Sigmoid colon (tissue), 7 donors: ENCODE results near the gene RAB5A. TPM values are rescaled to one million over a fixed set of nuclear protein-coding genes. Genes with fewer than 3 reads are reported as not detected.
"Not testable (repeated sequence)": the region's sequence is repeated elsewhere in the genome, so short reads cannot be mapped to it uniquely, and the experiment has no call there.

Experiments used
- DNase-seq: peaks from one replicate; pipeline ENCODE4 v3.0.0-alpha.2; 2019
- H3K27ac ChIP-seq, 4 donors: fragments of 200-600 bp; sonication (generic); one replicate each; pipeline ENCODE4 v1.5.1; 2016 to 2019; ENCODE audit warnings: mild to moderate bottlenecking in 1 of 4
- H3K27me3 ChIP-seq, 3 donors: fragments of 200-600 bp; sonication (generic); one replicate each; pipeline ENCODE4 v1.5.1; 2019; ENCODE audit warnings: mild to moderate bottlenecking in 1 of 3
- H3K36me3 ChIP-seq, 4 donors: fragments of 200-600 bp; sonication (generic); one replicate each; pipeline ENCODE4 v1.5.1; 2016 to 2019
- H3K4me1 ChIP-seq, 4 donors: fragments of 200-600 bp; sonication (generic); one replicate each; pipeline ENCODE4 v1.5.1; 2017 to 2019
- H3K4me3 ChIP-seq, 4 donors: fragments of 200-600 bp; sonication (generic); one replicate each; pipeline ENCODE4 v1.5.1; 2017 to 2019; ENCODE audit warnings: mild to moderate bottlenecking in 2 of 4, moderate library complexity in 1 of 4
- H3K9me3 ChIP-seq, 4 donors: fragments of 200-600 bp in 3 of 4; sonication (generic) in 3 of 4; one replicate each; pipeline versions ENCODE4 v1.5.1 to v1.6.1; 2013 to 2019
- CTCF ChIP-seq, 4 experiments: fragments of 450-650 bp in 3 of 4; fragments of 200-600 bp in 1 of 4; IDR thresholded peaks; one replicate each; pipeline ENCODE4 v1.5.1; 2016 to 2019; ENCODE audit warnings: antibody characterized with exemption in 4 of 4, mild to moderate bottlenecking in 3 of 4, moderate library complexity in 2 of 4
- EP300 ChIP-seq, 4 donors: sonication (generic); formaldehyde crosslinking; IDR thresholded peaks; one replicate each; pipeline ENCODE4 v1.6.1; 2017; ENCODE audit warnings: antibody characterized with exemption in 4 of 4
- POLR2A ChIP-seq, 2 donors: fragments of 450-650 bp; IDR thresholded peaks; one replicate each; pipeline ENCODE4 v1.6.1; 2016; ENCODE audit warnings: antibody characterized with exemption in 2 of 2, mild to moderate bottlenecking in 2 of 2, moderate library complexity in 2 of 2
- POLR2AphosphoS5 ChIP-seq, 4 donors: sonication (generic); formaldehyde crosslinking; IDR thresholded peaks; one replicate each; pipeline ENCODE4 v1.6.1; 2017; ENCODE audit warnings: antibody characterized with exemption in 4 of 4
- WGBS, 2 donors: extraction: QIAGEN DNeasy Blood & Tissue Kit; methylation state at CpG; one replicate each; pipeline ENCODE4 v1.1.7; 2013; 5-methylcytosine and 5-hydroxymethylcytosine counted together
- intact Hi-C: fragments of 100-400 bp; cut with DNase I; formaldehyde crosslinking; loops from one replicate; pipeline ENCODE4 v1.15.1; 2023
- polyA plus RNA-seq, 3 donors: library from polyadenylated mRNA; stranded (reverse); fragments of 200-250 nt; gene quantifications; one replicate each; pipeline ENCODE4 v1.2.3, GENCODE V29; 2013
- total RNA-seq, 4 donors: library from RNA; depleted of rRNA; stranded (reverse); fragments of >200 nt; gene quantifications; one replicate each; pipeline ENCODE4 v1.1.0, GENCODE V29; 2016
- donor health status: healthy with polysubstance abuse.
- donor health status: Bipolar disorder and iron deficiency.
- donor health status: healthy.

The RAB5A gene
- total and polyA plus RNA-seq, 7 donors: 28.0 to 65.3 (median 61.4) TPM

DNA sequence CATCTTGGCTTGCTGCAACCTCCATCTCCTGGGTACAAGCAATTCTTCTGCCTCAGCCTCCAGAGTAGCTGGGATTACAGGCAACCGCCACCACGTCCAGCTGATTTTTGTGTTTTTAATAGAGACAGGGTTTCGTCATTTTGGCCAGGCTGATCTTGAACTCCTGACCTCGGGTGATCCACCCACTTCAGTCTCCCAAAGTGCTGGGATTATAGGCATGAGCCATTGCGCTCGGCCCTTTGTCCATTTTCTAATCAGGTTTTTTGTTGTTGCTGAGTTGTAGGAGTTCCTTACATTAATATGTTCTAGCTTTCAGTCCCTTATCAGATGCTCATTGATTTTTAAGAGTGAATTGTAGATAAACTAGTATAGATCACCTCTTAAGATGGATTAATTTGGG is 20.3 kb downstream of the RAB5A start:
- H3K4me1 ChIP-seq: peaks cover 0 to 17% (median 10%) of the 10 kb centered on the region in 4 donors
- no peaks in the 10 kb centered on the region for H3K36me3 ChIP-seq
- no peak for DNase-seq
- intact Hi-C loops: no loop called here
- no peak overlapping the region for H3K27ac ChIP-seq
- TF ChIP-seq POLR2A (IDR thresholded peaks at IDR 0.05): no peak
- TF ChIP-seq POLR2AphosphoS5 (IDR thresholded peaks at IDR 0.05): no peak
- TF ChIP-seq EP300 (IDR thresholded peaks at IDR 0.05): no peak
- TF ChIP-seq CTCF (IDR thresholded peaks at IDR 0.05): no peak
- WGBS, 2 donors: 84 to 89% methylated on average over 6 of the region's 6 CpGs
- no peaks in the 10 kb centered on the region for H3K9me3 ChIP-seq
- no peak overlapping the region for H3K4me3 ChIP-seq
- no peaks in the 10 kb centered on the region for H3K27me3 ChIP-seq

DNA sequence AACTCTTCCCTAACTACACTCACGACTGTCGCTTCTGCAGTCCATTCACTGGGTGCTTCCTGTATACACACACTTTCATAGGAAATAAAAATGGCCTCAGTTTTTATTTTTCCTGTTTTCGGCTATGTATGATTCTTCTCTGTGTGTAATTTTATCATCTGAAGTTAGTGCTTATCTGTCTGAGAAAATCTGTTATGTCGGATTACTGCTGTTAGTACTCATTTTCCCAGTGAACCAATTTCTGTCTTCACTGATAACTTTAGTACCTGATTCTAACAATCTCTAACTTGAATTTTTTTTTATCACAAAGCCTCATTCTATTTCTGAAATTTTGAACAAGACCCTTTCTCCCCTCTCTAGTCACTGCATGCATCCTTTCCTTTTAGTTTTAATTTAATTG is 20.9 kb downstream of the RAB5A start:
- whole genome bisulfite sequencing, 2 donors: 91% methylated on average over 4 of the region's 4 CpGs
- no peak for DNase-seq
- Histone ChIP-seq H3K27me3 (no peaks in the 10 kb centered on the region), H3K4me3 (no peak overlapping the region), H3K4me1 (peaks cover 0 to 15% (median 9%) of the 10 kb centered on the region in 4 donors), H3K36me3 (no peaks in the 10 kb centered on the region), H3K9me3 (no peaks in the 10 kb centered on the region), H3K27ac (no peak overlapping the region)
- intact Hi-C loops: no loop called here
- TF ChIP-seq CTCF (IDR thresholded peaks at IDR 0.05): no peak
- TF ChIP-seq POLR2A (IDR thresholded peaks at IDR 0.05): no peak

- WGBS, 2 donors: 91% methylated on average over 8 of the region's 8 CpGs
- Histone ChIP-seq H3K4me1 (peaks cover 0 to 12% (median 8%) of the 10 kb centered on the region in 4 donors), H3K27me3 (no peaks in the 10 kb centered on the region), H3K4me3 (no peak overlapping the region), H3K9me3 (no peaks in the 10 kb centered on the region), H3K36me3 (peaks cover 0 to 15% (median 0%) of the 10 kb centered on the region in 4 donors), H3K27ac (no peak overlapping the region)
- no peak for DNase-seq
- intact Hi-C loops: no loop called here
- TF ChIP-seq POLR2AphosphoS5 (IDR thresholded peaks at IDR 0.05): no peak
- no peak for TF ChIP-seq CTCF (IDR thresholded peaks at IDR 0.05)
- TF ChIP-seq POLR2A (IDR thresholded peaks at IDR 0.05): no peak
- TF ChIP-seq EP300 (IDR thresholded peaks at IDR 0.05): no peak
Observed at GRCh38 chr3:19970327-19970726, 23.4 kb downstream of the RAB5A start.

DNA sequence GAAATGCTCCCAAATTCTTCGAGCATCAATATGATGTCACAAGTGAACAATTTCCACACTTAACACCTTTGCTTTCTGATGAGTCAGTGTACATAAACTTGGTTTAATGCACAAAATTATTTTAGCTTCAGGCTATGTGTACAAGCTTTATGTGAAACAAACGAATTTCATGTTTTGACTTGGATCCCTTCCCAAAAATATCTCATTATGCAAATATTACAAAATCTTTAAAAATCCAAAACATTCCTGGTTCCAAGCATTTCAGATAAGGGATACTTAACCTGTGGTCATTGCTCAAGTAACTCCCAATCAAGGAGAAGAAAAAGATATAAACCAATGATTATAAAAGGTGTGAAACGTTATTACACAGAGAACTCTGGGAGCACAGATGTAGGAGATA is 25.2 kb downstream of the RAB5A start:
- intact Hi-C loops: no loop called here
- Histone ChIP-seq H3K4me1 (peaks cover 0 to 12% (median 8%) of the 10 kb centered on the region in 4 donors), H3K4me3 (no peak overlapping the region), H3K27ac (no peak overlapping the region), H3K36me3 (peaks cover 0 to 32% (median 5%) of the 10 kb centered on the region in 4 donors), H3K9me3 (no peaks in the 10 kb centered on the region), H3K27me3 (no peaks in the 10 kb centered on the region)
- TF ChIP-seq CTCF (IDR thresholded peaks at IDR 0.05) (no peak), POLR2A (IDR thresholded peaks at IDR 0.05) (no peak), POLR2AphosphoS5 (IDR thresholded peaks at IDR 0.05) (no peak), EP300 (IDR thresholded peaks at IDR 0.05) (no peak)
- WGBS, 2 donors: 52 to 70% methylated on average over 3 of the region's 3 CpGs
- no peak for DNase-seq

DNA sequence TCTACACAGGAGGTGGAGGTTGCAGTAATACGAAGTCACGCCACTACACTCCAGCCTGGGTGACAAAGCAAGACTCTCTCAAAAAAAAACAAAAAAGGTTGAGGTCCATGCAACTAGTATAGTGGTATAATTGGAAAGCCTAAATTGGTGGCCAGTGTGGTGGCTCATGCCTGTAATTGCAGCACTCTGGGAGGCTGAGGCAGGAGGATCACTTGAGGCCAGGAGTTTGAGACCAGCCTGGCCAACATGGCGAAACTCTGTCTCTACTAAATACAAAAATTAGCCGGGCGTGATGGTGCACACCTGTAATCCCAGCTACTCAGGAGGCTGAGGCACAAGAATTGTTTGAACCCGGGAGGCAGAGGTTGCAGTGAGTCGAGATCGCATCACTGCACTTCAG is 42.0 kb downstream of the RAB5A start:
- intact Hi-C loops, H3K27ac ChIP-seq, H3K4me1 ChIP-seq, H3K27me3 ChIP-seq, DNase-seq, H3K4me3 ChIP-seq, H3K9me3 ChIP-seq: not testable (repeated sequence)
- WGBS, 2 donors: 96 to 97% methylated on average over 8 of the region's 8 CpGs
- peaks cover 0 to 17% (median 0%) of the 10 kb centered on the region in 4 donors for H3K36me3 ChIP-seq
